ENCODE measurements around the gene EDN1. TPM values are rescaled to one million over a fixed set of nuclear protein-coding genes. Genes with fewer than 3 reads are reported as not detected.
A peak's percentile ranks its signal among the peaks of the same experiment; 100 is the strongest.

The EDN1 gene
- total and polyA plus RNA-seq, 2 of the 4 experiments (the other 2 are of a cell fraction) = 5.6 to 9.0 TPM

- Histone ChIP-seq H3K36me3 (ENCODE audit: control insufficient read depth, insufficient read depth, low read length) (no peaks in the 10 kb centered on the region), H2BK120ac (ENCODE audit: low read depth, low read length) (no peak overlapping the region)
- dilution Hi-C loops (cut with HindIII; ENCODE audit: low sequenced_read_pairs, unreplicated experiment) = no loop called here
Measured at GRCh38 chr6:12258591-12259075, 31.5 kb upstream of the EDN1 start.

More at GRCh38 chr6:12258591-12259075, 31.5 kb upstream of the EDN1 start:
- Histone ChIP-seq H4K5ac (ENCODE audit: low read depth, low read length) (no peak overlapping the region), H3K14ac (replicated peaks; ENCODE audit: low read depth, low read length) (no peak overlapping the region), H3K56ac (ENCODE audit: extremely low read depth, insufficient read depth, low read length) (no peak overlapping the region), H2AK5ac (ENCODE audit: low read depth, low read length) (no peak overlapping the region), H3K4ac (ENCODE audit: low read depth, low read length) (no peak overlapping the region), H4K91ac (ENCODE audit: insufficient read depth, low read depth, low read length) (no peak overlapping the region), H3K27me3 (ENCODE audit: control insufficient read depth, insufficient read depth, low read length) (no peaks in the 10 kb centered on the region), H3K9ac (ENCODE audit: low read depth, low read length) (no peak overlapping the region), H2BK20ac (ENCODE audit: low read depth, low read length) (no peak overlapping the region), H3K79me1 (ENCODE audit: low read depth in 1 of 2, low read length in 2 of 2) (no peaks in the 10 kb centered on the region), H4K20me1 (ENCODE audit: insufficient read depth, low read length) (no peaks in the 10 kb centered on the region), H3K27ac (ENCODE audit: insufficient read depth, low read length) (no peak overlapping the region), H3K9me1 (ENCODE audit: insufficient read depth, low read length) (no peaks in the 10 kb centered on the region), H2AFZ (replicated peaks; ENCODE audit: low read length, poor library complexity) (no peak overlapping the region), H3K4me3 (ENCODE audit: insufficient read depth, low read depth, low read length) (no peak overlapping the region), H2BK5ac (ENCODE audit: low read depth, low read length, poor library complexity, severe bottlenecking) (no peak overlapping the region), H3K4me2 (ENCODE audit: low read depth, low read length) (no peak overlapping the region), H3K23ac (ENCODE audit: low read depth, low read length) (no peak overlapping the region; the same call in 1 of the 2 replicates), H3K9me3 (ENCODE audit: control insufficient read depth, insufficient read depth, low read length) (no peaks in the 10 kb centered on the region), H3K18ac (ENCODE audit: low read depth, low read length) (no peak overlapping the region), H4K8ac (ENCODE audit: low read depth in 2 of 2, low read length in 2 of 2) (no peak overlapping the region), H2AK9ac (replicated peaks; ENCODE audit: low read depth, low read length, poor library complexity) (no peak overlapping the region), H3K4me1 (ENCODE audit: control insufficient read depth, insufficient read depth, low read length) (no peaks in the 10 kb centered on the region), H2BK15ac (ENCODE audit: low read depth, low read length) (no peak overlapping the region)
- intact Hi-C loops (cut with micrococcal nuclease) (no loop called here), in situ Hi-C loops (cut with MboI; ENCODE audit: low sequenced_read_pairs) (no loop called here)
- BruUV-seq (replicated peaks) = no TSS peak
- CTCF ChIA-PET = no interaction called here
- ATAC-seq (ENCODE audit: low read depth) = no peak
- peak; percentile 8 for DNase-seq
- WGBS, 2 experiments (ENCODE audit: extremely low coverage in 2 of 2, insufficient read length in 1 of 2) = no CpG with 5 or more reads among the region's 3 CpGs
- POLR2A ChIA-PET (ENCODE audit: unreplicated experiment) = no interaction called here
- no peak for TF ChIP-seq RFX5 (IDR thresholded peaks at IDR 0.05; ENCODE audit: low read depth, low read length)

All from IMR-90 (cell line).